Measurements from ENCODE around the gene HSDL1.

HSDL1 gene

DNA sequence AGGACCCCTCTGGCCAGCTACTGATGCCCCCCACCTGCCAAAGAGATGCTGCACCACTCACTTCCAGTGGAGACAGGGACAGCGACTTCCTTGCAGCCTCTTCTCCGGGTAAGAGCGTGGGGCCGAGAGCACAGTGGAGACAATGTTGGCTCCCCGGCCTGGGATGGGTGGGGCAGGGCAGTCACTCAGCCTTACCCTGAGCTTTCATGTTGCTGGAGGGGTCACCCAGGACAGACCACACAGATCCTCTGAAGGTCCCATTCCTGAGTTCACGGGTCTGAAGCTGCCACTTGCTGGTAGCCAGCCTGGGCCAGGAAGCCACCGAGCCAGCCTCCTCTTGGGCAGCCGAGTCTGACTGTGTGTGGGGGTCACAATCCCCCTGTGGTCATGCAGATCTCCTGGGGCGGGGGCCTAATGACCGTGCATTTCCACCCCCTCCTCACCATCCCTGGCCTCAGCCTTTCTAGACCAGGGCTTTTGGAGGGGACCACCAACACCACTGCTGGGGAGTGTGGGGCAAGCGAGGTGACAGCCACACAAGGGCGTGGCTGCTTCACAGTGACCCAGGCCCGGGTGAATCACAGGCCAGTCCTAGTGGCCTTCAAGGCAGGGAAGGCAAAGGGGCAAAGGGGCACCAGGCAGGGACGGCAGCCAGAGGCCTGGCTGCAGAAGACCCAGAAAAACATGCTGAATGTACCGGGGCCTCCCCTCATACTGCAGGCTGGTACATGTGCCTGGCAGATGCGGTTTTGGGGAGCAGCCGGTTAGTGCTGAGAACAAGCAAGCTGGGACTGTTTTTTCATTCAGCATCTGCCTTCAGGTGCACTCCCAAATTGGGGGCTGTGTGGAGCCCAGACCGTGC lies 31.4 kb upstream of the HSDL1 start:
- DNase-seq (ENCODE audit: low read depth) = no peak

DNA sequence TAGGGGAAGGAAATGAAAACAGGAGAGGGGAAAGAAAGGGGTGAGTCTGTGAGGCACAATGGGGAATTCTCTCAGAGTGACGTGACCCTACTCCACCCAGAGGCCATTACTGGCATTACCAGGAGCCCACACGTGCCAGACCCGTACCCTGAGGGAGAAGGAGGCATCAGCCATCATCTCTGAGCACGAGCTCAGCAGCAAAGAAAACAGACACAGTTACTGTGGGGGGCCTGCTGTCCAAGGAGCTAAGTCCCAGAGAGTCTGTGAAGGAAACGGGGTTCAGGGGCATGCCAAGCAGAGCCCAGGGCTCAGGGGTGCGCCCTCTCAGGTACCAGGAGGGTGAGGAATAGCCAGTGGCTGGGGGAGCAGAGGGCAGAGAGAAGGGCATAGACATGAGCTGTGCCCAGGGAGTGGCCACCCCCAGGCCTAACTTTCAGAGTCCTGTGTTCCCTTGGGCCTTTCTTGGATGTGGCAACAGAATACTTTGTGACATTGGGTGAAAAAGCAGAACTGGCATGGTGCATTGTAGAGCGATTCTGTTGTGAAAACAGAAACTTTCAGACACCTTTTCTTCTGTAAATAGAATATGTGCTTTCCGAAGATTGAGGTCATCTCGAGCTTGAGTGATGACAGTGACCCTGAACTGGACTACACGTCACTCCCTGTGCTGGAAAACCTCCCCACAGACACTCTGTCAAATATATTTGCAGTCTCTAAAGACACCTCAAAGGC lies 30.5 kb upstream of the HSDL1 start:
- DNase-seq (ENCODE audit: low read depth) = peak; percentile 61

- DNase-seq (ENCODE audit: low read depth) = no peak
Observed at GRCh38 chr16:84174396-84174795, 29.4 kb upstream of the HSDL1 start.

DNA sequence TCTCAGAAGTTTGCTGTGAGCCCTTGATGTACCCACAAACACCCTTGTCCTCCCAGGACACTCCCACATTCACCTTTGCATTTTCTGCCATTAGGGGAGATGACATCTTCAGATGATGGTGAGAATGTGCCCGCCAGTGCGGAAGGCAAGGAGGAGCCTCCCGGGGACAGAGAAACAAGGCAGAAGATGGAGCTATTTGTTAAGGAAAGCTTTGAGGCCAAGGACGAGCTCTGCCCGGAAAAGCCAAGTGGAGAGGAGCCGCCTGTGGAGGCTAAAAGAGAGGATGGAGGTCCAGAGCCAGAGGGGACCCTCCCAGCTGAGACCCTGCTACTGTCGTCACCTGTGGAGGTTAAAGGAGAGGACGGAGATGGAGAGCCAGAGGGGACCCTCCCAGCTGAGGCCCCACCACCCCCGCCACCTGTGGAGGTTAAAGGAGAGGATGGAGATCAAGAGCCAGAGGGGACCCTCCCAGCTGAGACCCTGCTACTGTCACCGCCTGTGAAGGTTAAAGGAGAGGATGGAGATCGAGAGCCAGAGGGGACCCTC lies 24.9 kb upstream of the HSDL1 start:
- no peak for DNase-seq (ENCODE audit: low read depth)

GRCh38 chr16:84166796-84167695 lies 22.1 kb upstream of the HSDL1 start:
- no peak for DNase-seq (ENCODE audit: low read depth)

DNA sequence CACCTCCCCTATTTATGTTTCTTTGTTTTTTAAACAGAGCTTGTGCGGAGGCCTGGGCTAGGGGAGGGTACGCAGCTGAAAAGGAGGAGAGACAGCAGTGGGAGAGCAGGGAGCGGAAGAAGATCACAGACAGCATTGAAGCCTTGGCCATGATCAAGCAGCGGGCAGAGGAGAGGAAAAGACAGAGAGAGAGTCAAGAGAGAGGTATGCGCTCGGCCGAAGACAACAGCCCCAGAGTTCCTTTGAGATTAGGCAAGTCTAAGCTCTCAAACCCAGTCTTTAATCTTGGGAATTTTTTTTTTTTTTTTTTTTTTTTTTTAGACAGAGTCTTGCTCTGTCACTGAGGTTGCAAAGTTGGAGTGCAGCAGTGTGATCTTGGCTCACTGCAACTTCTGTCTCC lies 20.8 kb upstream of the HSDL1 start:
- no peak for DNase-seq (ENCODE audit: low read depth)

- no peak for DNase-seq (ENCODE audit: low read depth)
Observed at GRCh38 chr16:84161801-84162200, 16.8 kb upstream of the HSDL1 start.

GRCh38 chr16:84161037-84161436 lies 16.1 kb upstream of the HSDL1 start:
- DNase-seq (ENCODE audit: low read depth) = no peak

DNA sequence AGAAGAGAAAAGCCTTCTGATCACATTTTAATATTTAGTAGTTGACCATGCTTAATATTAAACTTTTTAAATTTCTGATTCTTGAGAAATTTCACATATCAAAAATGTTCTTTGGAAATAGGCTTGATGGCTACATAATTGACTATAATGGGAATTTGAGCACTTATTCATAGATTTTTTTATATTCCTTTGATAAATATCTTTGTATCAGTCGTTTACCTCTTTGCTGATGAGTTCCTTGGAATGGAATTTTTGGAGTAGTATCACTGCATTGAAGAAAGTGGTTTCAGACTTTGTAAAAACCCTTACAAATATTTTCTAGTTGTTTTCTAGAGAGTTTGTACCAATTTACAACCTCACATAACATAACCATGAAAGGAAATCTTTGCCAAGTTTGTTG lies 14.8 kb upstream of the HSDL1 start:
- DNase-seq (ENCODE audit: low read depth) = no peak

GRCh38 chr16:84159007-84159406 lies 14.0 kb upstream of the HSDL1 start:
- DNase-seq (ENCODE audit: low read depth) = no peak

DNA sequence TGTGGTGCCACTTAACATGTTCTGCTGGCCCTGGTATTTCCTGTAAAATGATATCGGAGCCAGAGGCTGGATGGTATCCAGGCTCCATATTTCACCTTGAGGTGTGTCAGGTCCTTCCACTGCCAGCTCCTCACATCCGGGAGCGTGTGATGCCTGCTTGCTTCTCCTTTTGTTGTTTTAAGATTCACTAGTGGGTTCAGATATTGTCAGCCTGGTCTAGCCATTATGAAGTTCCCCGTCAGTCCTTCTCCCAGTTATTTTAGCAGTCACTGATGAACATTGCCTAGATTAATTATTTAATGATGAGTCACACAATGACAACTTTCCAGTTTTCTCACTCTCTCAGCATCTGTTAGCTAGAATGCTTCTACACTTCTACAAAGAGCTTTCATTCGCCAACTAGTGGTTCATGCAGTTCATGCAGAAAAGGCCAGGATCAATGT lies 11.4 kb upstream of the HSDL1 start:
- DNase-seq (ENCODE audit: low read depth) = no peak

- DNase-seq (ENCODE audit: low read depth) = no peak
Observed at GRCh38 chr16:84155771-84156170, 10.8 kb upstream of the HSDL1 start.

GRCh38 chr16:84155226-84155625 lies 10.2 kb upstream of the HSDL1 start:
- DNase-seq (ENCODE audit: low read depth) = no peak

- no peak for DNase-seq (ENCODE audit: low read depth)
Observed at GRCh38 chr16:84153660-84154214, 8.8 kb upstream of the HSDL1 start.

DNA sequence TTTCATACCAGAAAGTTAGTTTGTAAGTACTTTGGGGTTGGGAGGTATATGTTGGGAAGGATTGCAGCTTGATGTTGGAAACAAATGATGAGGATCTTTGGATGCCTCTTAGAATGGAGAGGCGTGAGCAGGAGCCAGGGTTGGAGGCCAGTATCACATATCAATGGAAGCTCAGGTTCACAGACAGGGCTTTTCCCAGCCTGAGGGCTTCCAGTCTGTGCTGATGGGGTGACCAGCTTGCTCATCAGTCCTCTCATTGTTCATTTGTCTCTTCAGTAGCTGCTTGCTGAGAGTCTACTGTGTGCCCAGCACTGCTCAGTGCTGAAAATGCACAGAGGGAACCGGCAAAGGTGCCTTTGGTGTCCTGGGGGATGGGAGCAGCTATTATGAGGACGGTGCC lies 5.9 kb upstream of the HSDL1 start:
- no peak for DNase-seq (ENCODE audit: low read depth)

DNA sequence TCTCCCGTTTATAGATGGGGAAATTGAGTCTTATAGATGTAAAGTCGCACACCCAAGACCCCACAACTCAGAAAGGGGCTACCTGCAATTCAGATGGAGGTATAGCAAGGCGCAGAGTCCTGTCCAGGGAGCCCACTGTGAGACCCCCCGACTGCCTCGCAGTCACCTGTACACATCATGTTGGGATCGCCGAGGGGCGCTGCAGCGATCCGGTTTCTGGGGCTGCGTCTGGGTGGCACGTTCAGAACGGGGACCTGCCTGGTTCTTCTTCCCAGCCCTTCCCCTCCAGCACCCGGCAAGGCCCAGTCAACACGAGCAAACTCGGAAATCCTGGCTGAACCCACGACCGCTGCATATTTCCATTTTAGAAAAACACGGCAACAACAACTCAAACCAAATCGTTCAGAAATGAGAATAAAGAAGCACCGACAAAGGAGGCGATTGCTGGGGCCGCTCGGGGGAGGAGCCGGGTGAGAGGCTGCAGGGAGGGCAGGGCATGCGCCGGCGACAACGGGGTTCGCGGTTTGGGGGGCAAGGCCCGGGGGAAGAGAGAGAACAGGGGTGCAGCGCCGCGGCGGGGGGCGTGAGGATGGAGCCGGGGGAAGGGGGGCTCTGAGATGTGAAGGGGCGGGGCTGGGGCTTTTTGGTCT lies 643 bp downstream of the HSDL1 start:
- DNase-seq (ENCODE audit: low read depth) = peak; percentile 23

GRCh38 chr16:84143784-84144199 lies 1.2 kb downstream of the HSDL1 start:
- no peak for DNase-seq (ENCODE audit: low read depth)

- no peak for DNase-seq (ENCODE audit: low read depth)
Observed at GRCh38 chr16:84143081-84143480, 1.9 kb downstream of the HSDL1 start.

GRCh38 chr16:84141143-84141670 lies 3.8 kb downstream of the HSDL1 start:
- no peak for DNase-seq (ENCODE audit: low read depth)

DNA sequence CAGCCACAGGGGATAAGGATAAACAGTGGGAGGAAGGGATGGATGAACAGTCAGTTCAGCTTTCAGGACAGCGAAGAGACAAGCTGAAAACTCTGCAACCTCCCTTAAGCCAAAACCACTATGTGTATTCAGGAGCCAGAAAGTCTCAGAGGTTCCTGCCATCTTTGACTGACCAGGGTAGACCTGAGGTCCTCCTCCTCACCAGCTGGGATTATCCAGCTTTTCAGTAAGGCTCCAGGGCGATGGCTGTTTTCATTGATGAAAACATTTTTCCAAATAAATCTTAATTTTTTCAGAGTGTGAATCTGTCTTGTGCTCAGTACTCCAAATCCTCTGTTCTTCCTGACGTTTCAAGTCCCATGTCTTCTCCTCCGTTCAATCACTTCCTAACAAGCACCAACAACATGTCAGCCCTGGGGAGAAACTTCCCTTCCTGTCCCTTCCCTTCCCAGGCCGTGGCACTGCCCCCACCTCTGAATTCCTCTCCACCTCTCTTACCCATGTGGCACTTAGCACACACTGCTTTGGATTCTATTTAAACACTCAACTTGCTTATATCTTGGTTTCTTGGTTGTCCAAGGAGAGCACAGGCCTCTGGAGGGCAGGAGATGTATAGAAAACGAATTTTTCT lies 5.2 kb downstream of the HSDL1 start:
- DNase-seq (ENCODE audit: low read depth) = no peak
